A549 (cell line): ENCODE data around the gene OPCML.

Experiments used
- CEBPB ChIP-seq, 2 experiments: fragments of >200 bp in 1 of 2; sonication (Bioruptor Twin) in 1 of 2; formaldehyde crosslinking in 1 of 2; IDR thresholded peaks; 2 replicates each; pipeline ENCODE4 v1.6.1; 2012 to 2016
- EHMT2 ChIP-seq: fragments of 200-600 bp; sonication (generic); IDR thresholded peaks from 2 replicates; pipeline ENCODE4 v1.6.1; 2016; ENCODE audit warnings: antibody characterized with exemption, low read depth, mild to moderate bottlenecking, moderate library complexity
- KDM5A ChIP-seq: fragments of 200-600 bp; sonication (generic); IDR thresholded peaks from 2 replicates; pipeline ENCODE4 v1.6.1; 2016; ENCODE audit warnings: antibody characterized with exemption, mild to moderate bottlenecking
- POLR2A ChIP-seq: IDR thresholded peaks from 2 replicates; pipeline ENCODE4 v1.6.1; 2012; ENCODE audit warnings: mild to moderate bottlenecking, low read length
- RFX5 ChIP-seq: fragments of 450-650 bp; IDR thresholded peaks from 2 replicates; pipeline ENCODE4 v1.7.1; 2014; ENCODE audit warnings: antibody characterized with exemption, mild to moderate bottlenecking, moderate library complexity
- RNF2 ChIP-seq: fragments of 200-600 bp; sonication (generic); IDR thresholded peaks from 2 replicates; pipeline ENCODE4 v1.6.1; 2016; ENCODE audit warnings: low read depth, mild to moderate bottlenecking, antibody characterized with exemption, moderate library complexity, borderline replicate concordance
- ZC3H11A ChIP-seq: fragments of 450-650 bp; IDR thresholded peaks from 2 replicates; pipeline ENCODE4 v1.6.1; 2014; ENCODE audit warnings: antibody characterized with exemption, mild to moderate bottlenecking
- TF ChIP-seq, protein P1 (sequence below): fragments of >200 bp; sonication (Bioruptor Twin); formaldehyde crosslinking; IDR thresholded peaks from 3 replicates; pipeline ENCODE4 v1.5.1; 2016

DNA sequence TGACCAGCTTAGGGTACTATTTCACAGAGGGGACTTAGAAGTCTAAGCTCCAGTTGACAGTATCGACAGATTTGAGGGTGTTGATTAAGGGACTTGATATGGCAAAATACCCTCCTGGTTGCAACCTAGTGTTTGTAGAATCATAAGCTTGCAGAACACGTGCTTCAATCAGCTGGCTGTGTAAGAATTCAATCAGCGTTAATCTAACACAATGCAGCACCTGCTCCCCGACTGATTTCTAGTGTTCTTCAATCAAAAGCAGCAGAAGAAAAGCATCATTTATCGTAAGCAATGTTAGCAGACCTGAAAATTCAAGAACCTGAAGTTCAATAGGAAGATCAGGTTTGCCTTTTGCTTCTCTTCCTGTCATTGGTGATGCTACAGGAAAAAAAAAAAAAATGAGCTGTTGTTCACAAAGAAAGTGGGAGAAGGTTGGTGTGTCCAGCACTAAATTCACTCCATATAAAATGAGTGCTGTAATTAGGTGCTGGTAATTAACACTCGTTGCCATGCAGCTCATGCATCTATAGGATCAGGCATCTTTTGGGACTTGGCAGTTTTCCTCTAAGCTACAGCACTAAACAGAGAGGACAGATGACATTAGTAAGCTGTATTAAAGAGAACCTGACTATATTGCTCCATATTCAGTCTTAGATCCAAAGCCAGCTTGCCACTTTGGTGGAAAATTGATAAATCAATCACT lies 840.3 kb downstream of the OPCML start:
- no peak for TF ChIP-seq CEBPB (IDR thresholded peaks at IDR 0.05)
- TF ChIP-seq POLR2A, result no peak
- TF ChIP-seq, protein P1, sequence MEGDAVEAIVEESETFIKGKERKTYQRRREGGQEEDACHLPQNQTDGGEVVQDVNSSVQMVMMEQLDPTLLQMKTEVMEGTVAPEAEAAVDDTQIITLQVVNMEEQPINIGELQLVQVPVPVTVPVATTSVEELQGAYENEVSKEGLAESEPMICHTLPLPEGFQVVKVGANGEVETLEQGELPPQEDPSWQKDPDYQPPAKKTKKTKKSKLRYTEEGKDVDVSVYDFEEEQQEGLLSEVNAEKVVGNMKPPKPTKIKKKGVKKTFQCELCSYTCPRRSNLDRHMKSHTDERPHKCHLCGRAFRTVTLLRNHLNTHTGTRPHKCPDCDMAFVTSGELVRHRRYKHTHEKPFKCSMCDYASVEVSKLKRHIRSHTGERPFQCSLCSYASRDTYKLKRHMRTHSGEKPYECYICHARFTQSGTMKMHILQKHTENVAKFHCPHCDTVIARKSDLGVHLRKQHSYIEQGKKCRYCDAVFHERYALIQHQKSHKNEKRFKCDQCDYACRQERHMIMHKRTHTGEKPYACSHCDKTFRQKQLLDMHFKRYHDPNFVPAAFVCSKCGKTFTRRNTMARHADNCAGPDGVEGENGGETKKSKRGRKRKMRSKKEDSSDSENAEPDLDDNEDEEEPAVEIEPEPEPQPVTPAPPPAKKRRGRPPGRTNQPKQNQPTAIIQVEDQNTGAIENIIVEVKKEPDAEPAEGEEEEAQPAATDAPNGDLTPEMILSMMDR, result no peak
- TF ChIP-seq RNF2, result no peak
- no peak for TF ChIP-seq KDM5A
- no peak for TF ChIP-seq ZC3H11A
- no peak for TF ChIP-seq RFX5
- no peak for TF ChIP-seq EHMT2
